Mammary epithelial cell (primary cell): ENCODE data around the gene IL1RAPL2.

Experiments used
- CTCF ChIP-seq, 2 donors: IDR thresholded peaks in 1 of 2; conservative IDR thresholded peaks in 1 of 2; 2 replicates each; pipeline ENCODE4 v1.5.1; 2011 to 2012; ENCODE audit warnings: inconsistent platforms in 2 of 2, low read length in 2 of 2, mild to moderate bottlenecking in 2 of 2, control low read depth in 1 of 2, low read depth in 1 of 2; ENCODE audit not compliant: insufficient read depth in 1 of 2; ENCODE audit errors: extremely low read depth in 1 of 2
- EZH2 ChIP-seq: IDR thresholded peaks from 2 replicates; pipeline ENCODE4 v1.6.1; 2012; ENCODE audit warnings: low read length, inconsistent platforms, borderline replicate concordance

GRCh38 chrX:105816517-105816916 lies 1250.5 kb downstream of the IL1RAPL2 start:
- no peak for TF ChIP-seq CTCF (conservative IDR thresholded peaks at IDR 0.05 in 1 of 2, IDR thresholded peaks at IDR 0.05 in 1 of 2; ENCODE audit: extremely low read depth in 1 of 2, insufficient read depth in 1 of 2, low read depth in 1 of 2, low read length in 2 of 2)
- TF ChIP-seq EZH2, result no peak
